ENCODE measurements around the gene NCOA6.

NCOA6 gene

DNA sequence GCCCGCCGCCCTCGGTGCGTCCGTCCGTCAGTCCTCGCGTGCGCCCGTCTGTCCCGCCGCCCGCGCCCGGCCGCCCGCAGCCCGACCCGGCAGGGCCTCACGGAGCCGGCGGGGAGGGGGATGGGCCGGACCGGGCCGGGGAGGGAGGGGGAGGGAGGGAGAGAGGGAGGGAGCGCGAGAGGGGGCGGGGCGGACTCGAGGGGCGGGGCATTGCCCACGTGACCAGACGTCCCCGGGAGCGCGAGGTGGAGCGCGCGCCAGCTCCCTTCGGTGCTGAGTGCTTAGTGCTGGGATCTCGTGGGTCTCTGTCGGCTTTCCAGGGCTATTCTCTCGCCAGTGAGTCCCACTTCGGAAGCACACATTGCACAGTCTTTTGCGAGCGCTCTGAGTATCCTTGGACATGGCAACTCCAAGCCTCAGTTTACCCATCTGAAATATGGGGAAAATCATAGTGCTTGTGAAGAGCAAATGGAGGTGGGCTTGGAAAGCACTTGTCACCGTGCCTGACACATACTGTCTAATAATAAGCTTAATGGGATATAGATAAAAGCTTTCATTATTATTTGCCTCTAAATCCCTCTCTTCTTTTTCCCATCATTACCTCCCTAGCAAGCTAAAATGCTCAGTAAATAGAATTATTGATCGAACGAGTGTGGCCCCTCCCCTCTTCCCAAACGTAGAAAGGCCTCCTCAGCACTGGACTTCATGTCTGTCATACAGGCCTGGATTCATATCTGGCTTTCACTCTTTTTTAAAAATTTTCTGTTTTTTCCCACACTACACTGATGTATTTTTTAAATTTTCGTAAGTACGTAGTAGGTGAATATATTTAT, at the start of gene NCOA6:
NCOA6 (minus strand) TSS at position 122 of the 833 bp plus-strand sequence. CDS start 43,296 bp downstream, outside the sequence.
- peak; percentile 74 for DNase-seq (ENCODE audit: low read depth in 2 of 2)

- peak; percentile 32 to 39 for DNase-seq (ENCODE audit: low read depth in 2 of 2)
These were observed 48.7 kb upstream of the NCOA6 start for GRCh38 chr20:34874094-34874654.

DNA sequence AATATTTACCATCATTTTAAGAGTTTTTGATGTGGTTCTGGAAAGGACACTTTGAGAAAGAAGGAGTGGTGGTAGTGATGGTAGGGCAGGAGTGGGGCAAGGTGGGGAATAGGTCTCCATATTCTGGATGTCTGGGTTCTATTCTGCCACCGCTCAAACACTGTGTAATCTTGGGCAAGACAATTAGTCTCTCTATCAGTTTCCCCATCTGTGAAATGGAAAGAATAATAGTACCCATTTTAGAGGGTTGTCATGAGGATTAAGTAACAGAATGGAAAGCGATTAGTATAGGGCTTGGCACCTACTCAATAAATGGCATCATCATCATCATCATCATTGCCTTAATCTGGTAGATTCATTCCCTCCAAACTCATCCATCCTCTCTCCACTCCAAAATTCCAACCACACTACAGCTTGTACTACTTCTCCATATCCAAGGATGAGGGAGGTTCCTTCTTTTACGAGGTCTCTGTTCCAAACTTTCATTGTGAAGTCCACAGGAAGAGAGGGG, 48.2 kb upstream of the NCOA6 start:
- DNase-seq (ENCODE audit: low read depth in 2 of 2) = no peak

DNA sequence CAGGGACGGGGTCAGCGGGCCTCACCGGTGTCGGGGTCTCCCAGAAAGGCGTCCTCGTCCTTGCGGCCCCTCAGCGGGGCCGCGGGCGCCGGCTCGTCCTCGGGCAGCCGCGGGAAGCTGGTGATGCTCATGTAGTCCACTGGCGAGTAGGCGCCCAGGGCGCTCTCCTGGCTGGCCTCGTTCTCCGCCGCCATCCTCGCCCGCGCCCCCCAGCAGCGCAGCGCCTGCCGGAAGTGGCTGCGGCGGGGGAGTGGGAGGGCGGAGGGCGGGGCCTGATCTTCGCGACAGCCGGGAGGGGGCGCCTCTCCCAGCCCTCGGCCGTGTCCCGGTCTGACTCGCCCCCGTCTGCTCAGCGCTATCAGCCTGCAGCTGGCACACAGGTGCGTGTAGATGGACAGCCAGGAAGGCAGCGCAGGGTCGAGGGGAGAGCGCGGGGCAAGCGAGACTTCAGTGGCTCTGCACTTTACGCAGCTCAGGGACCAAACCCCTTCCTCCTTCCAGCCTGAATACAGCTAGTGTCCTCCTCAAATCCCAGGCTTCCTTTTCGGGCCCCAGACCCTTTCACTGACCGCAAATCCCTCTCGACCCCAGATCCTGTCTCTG, 47.3 kb upstream of the NCOA6 start, which contains the start of gene GGT7:
GGT7 (minus strand) TSS at position 235 of the 603 bp plus-strand sequence; CDS start at position 194, 41 bp downstream.
- peak; percentile 81 to 82 for DNase-seq (ENCODE audit: low read depth in 2 of 2)

DNA sequence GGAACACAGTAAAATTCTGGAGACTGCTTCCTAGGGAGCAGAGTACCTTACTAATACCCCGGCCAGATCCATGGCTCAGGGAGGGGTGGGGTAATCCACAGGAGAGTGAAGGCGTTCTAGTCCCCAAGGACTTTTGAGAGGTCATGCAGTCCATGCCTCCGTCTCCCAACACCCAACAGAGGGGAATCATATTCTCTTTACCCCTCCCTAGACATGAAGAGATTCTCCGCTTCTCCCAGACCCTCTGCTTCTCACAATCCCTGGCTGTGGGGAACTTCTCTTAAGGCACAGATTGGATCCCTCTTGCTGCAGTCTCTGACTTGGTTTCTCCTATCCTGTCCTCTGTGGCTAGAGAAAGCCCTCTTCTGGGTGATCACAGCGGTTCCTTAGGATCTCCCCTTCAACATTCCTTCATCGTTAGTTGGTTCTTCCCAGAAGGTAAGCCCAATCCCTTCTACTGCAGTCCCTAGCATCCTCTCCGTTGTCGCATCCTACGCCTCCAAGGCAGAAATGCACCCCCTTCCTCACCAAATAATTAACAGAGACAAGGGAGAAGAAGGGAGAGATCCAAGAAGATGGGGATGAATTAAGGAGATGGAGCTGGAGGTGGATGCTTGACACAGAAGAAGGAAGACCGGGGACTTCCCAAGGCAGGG, 46.6 kb upstream of the NCOA6 start:
- no peak for DNase-seq (ENCODE audit: low read depth in 2 of 2)

DNA sequence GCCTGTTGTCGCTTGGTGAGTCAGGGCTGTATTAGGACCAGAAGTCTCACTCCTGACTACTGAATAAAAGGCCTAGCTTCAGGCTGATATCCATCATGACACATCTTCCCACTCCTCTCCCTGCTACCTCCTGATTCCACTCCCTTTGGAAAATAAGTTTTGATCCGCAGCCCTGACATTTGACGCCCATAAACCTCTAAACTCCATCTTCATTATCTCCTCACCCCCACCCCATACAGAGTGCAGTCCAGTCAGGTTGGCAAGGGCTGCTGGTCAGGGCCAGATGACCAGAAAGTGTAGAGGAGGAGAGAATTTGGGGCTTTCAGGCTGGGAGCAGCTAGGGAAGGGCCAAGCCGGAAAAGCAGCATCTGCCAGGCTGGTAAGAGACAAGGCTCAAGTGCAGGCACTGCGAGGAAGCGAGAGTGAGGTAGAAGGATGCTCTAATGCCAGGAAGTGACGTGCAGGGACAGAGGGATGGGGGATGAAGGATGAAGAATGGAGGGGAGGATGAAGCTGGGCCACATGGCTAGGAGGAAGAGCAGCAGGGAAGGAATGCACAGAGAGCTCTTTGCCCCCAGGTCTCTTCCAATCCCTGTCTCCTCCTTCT, 46.0 kb upstream of the NCOA6 start:
- no peak for DNase-seq (ENCODE audit: low read depth in 2 of 2)

DNA sequence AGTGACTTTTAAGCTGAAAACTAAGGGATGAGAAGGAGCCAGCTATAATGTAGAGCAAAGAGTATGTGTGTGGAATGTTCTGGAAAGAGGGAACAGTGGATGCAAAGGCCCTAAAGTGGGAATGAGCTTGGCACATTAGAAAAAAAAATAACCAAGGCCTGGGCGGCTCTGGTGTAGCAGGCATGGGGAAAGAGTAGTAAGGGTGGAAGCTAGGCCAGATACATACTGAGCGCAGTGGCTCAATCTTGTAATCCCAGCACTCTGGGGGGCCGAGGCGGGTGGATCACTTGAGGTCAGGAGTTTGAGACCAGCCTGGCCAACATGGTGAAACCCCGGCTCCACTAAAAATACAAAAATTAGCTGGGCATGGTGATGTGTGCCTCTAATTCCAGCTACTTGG, 38.8 kb upstream of the NCOA6 start:
- DNase-seq (ENCODE audit: low read depth in 2 of 2) = no peak

DNA sequence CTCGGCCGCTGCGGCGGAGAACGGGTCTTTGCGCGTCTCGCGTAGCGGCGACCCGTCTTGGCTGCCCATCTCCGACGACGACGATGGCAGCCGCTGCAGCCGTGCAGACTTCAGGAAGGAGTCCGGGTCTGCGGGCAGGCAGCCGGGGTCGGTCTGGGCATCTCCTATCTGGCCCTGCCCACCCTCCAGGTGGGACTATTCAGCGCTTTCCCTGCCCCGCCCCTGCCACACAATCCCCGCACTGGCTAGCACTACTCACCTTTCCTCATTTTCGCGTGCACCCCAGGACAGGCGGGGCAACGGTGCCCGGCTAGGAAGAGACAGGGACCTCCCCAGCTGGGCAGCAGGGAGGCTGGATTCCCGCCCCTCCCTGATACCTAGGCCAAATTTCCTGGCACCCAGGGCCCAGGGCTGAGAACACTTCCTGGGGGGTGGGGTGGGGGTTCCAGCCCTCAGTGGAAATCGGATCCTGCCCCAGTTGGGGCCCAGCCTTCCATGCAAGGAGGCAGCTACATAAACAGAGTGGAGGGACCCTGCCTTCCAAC, 38.0 kb upstream of the NCOA6 start:
- no peak for DNase-seq (ENCODE audit: low read depth in 2 of 2)

DNA sequence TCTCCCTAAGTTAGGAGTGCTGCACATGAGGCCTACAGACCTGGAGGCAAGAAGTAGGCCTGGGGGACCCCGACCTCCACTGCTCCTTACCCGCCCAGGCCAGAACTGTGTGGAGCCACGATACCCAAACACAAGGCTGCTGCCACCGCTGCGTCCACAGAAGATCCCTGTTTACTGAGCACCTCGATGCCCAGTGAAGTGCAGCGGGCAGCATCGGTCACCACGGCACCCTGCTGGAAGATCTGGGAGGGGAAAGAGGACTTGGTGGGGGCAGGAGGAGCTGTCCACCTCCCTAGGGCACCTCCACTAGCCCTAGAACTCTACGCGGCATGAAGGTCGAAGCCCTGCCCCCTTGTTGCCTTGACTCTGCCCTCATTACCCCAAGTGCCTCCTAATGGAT, 37.3 kb upstream of the NCOA6 start:
- DNase-seq (ENCODE audit: low read depth in 2 of 2) = no peak

GRCh38 chr20:34861386-34862084, 36.1 kb upstream of the NCOA6 start:
- DNase-seq (ENCODE audit: low read depth in 2 of 2) = no peak

DNA sequence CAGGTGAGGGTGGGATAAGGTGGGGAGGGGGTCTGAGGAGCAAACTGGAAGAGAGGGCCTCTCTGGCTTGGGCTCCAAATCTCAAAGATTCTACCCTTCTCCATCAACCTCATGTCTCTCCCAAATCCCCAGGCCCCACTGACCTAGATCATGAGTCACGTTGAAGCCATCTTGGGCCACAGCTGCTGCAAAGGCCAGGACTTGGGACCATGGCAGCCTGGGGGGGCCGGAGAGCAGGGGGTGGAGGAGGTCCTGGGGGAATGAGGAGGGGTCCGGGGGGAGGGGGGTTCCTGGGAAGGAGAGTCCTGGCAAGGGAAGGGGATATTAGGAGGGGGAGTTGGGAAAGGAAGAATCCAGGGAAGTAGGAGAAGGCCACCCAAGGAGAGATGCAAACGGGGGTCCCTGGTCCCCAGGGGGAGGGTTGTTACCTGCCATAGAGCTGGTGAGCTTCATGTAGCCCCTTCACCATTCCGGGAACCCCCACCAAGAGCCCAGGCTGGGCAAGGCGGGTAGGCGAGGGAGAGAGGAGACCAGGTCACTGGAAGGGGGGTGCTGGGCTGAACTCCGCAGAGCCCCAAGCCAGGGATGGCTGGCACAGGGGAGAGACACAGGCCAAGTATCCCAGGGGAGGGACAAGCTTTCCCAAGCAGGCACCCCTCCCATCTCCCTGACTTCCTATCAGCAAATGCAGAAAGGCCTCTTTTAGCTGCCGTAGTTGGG, 34.5 kb upstream of the NCOA6 start:
- no peak for DNase-seq (ENCODE audit: low read depth in 2 of 2)

- DNase-seq (ENCODE audit: low read depth in 2 of 2) = no peak
These were observed 33.9 kb upstream of the NCOA6 start for GRCh38 chr20:34859367-34859766.

- no peak for DNase-seq (ENCODE audit: low read depth in 2 of 2)
These were observed 26.8 kb upstream of the NCOA6 start for GRCh38 chr20:34852298-34852697.

DNA sequence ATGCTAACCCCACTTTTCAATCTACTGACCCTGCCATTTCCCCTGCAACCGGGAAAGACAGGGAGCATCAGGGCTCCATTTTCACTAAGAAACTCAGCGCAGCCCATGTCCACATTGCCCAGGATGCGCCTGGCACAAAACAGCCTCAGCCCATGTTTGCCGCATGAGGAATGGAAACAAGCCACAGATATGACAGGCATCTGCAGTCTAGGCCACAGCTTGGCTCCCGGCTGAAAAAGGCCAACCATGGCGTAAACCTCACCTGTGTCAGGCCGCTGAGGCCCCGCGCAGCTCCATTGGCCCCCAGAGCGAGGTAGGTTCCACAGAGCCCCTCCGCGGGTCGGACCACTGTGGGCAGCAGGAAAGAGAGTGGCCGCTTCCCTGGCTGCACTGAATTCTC, 25.5 kb upstream of the NCOA6 start:
- DNase-seq (ENCODE audit: low read depth in 2 of 2) = no peak

- DNase-seq (ENCODE audit: low read depth in 2 of 2) = no peak
These were observed 24.3 kb upstream of the NCOA6 start for GRCh38 chr20:34849778-34850177.

DNA sequence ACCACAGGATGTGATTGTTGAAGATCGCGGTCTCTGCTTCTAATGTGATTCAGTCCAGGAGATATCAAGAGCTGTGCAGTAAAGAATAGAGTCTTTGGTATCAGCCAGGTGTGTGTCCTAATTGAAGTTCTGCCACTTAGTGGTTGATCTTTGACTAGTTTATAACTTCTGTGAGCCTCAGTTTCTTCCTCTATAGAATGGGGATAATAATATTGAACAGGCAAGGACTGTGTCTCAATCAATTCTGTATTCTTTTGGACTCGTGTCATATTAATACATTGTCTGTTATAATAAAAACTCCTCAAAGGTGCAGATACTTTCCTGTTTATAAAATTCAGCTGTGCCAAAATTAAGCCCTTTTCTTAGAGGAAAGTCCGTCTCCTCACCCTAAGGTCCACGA, 23.1 kb upstream of the NCOA6 start:
- DNase-seq (ENCODE audit: low read depth in 2 of 2) = no peak

- no peak for DNase-seq (ENCODE audit: low read depth in 2 of 2)
These were observed 18.0 kb upstream of the NCOA6 start for GRCh38 chr20:34843421-34843820.

DNA sequence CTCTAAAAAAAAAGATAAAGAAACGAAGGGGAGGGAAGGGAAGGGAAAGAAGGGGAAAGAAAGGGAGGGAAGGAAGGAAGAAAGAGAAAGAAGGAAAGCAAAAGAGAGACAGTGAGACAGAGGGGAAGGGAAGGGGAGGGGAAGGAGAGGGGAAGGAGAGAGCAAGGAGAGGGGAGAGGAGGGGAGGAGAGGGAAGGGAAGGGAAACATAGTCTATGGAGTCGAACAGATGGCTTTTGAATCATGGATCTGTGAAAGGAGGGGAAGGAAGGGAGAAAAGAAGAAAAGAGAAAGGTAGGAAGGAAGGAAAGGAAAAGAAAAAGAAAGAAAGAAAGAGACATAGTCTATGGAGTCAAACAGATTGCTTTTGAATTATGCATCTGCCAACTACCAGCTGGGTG, 16.7 kb upstream of the NCOA6 start:
- no peak for DNase-seq (ENCODE audit: low read depth in 2 of 2)

DNA sequence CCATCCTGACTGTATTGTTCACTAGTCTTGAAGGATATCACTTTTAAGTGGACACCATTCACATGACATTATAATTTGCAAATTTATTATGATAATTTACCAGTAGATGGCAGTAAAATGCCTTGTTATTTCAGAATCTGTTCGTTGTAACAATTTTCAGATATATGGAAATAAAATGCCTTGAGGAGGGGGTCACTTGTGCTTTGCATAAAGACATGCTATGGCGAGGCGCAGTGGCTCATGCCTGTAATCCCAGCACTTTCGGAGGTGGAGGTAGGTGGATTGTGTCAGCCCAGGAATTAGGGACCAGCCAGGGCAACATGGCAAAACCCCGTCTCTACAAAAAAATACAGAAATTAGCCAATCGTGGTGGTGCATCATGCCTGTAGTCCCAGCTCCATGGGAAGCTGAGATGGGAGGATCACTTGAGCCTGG, 9.0 kb upstream of the NCOA6 start:
- no peak for DNase-seq (ENCODE audit: low read depth in 2 of 2)

DNA sequence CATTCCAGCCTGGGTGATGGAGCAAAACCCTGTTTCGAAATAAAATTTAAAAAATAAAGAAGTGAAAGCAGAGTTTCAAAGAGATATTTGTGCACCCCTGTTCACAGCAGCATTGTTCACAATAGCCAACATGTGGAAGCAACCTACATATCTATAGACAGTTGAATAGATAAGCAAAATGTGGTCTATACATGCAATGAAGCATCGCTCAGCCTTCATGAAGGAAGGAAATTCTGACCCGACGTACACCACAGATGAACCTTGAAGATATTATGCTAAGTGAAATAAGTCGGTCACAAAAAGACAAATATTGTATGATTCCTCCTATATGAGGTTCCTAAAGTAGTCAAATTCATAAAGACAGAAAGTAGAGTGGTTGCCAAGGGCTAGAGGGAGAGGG, 6.5 kb upstream of the NCOA6 start:
- no peak for DNase-seq (ENCODE audit: low read depth in 2 of 2)
